SU-DHL-6 (cell line): Measurements from ENCODE around the gene ZNF229.

Source experiments
- CTCF ChIP-seq: fragments of 200-600 bp; sonication (generic); IDR thresholded peaks from one replicate; pipeline ENCODE4 v1.5.1; 2017; ENCODE audit warnings: antibody characterized with exemption, mild to moderate bottlenecking, low read length, moderate library complexity; ENCODE audit not compliant: insufficient read depth, poor library complexity, severe bottlenecking
- EZH2phosphoT487 ChIP-seq: fragments of 200-600 bp; sonication (generic), shearing (Covaris generic); conservative IDR thresholded peaks from 2 replicates; pipeline ENCODE4 v1.6.1; 2018; ENCODE audit warnings: mild to moderate bottlenecking, antibody characterized with exemption, low read length, moderate library complexity, mixed read lengths

DNA sequence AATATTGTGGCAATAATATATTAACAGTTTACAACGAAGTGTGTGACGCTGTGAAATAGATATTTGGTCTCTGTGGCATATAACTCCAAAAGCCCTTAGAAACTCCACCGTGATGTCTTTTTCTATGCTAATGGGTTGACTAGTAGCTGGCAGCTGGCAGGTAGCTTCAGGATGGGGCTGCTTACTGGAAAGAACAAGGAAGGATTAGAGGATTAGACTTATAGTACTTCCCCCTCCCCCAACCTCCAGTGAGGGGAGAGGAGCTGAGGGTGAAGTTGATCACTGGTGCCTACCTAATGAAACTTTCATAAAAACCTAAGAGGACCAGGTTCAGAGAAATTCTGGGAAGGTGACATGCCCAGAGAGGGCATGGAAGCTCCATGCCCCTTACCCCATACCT, 9.8 kb downstream of the ZNF229 start:
- no peak for TF ChIP-seq CTCF
- no peak for TF ChIP-seq EZH2phosphoT487
